ENCODE measurements around the gene DPH1. TPM values are rescaled to one million over a fixed set of nuclear protein-coding genes. Genes with fewer than 3 reads are reported as not detected.

The DPH1 gene
- total RNA-seq, 4 donors from 2014 or later: 36.8 to 53.1 (median 37.6) TPM

- TF ChIP-seq CTCF (IDR thresholded peaks at IDR 0.05): no peak
- no peak for ATAC-seq (ENCODE audit: low FRiP score)
These were observed 13.8 kb downstream of the DPH1 start for GRCh38 chr17:2043785-2044184.

GRCh38 chr17:2044263-2044894, 14.4 kb downstream of the DPH1 start:
- no peak for DNase-seq (ENCODE audit: low spot score)
- no peak for TF ChIP-seq CTCF (IDR thresholded peaks at IDR 0.05)
- ATAC-seq (ENCODE audit: low FRiP score): no peak

More at GRCh38 chr17:2043785-2044184, 13.8 kb downstream of the DPH1 start:
- no peak for DNase-seq (ENCODE audit: low spot score)

- DNase-seq (ENCODE audit: low spot score) (no peak), ATAC-seq (ENCODE audit: low FRiP score) (no peak)
- no peak for TF ChIP-seq CTCF (IDR thresholded peaks at IDR 0.05)
These were observed 17.6 kb downstream of the DPH1 start for GRCh38 chr17:2047590-2047989.

GRCh38 chr17:2048805-2049204, 18.9 kb downstream of the DPH1 start:
- TF ChIP-seq CTCF (IDR thresholded peaks at IDR 0.05): no peak
- DNase-seq (ENCODE audit: low spot score) (no peak), ATAC-seq (ENCODE audit: low FRiP score) (no peak)

- peak; percentile 81 for DNase-seq (ENCODE audit: low spot score)
- TF ChIP-seq CTCF (IDR thresholded peaks at IDR 0.05): no peak
- peak; percentile 45 for ATAC-seq (ENCODE audit: low FRiP score)
These were observed 19.7 kb downstream of the DPH1 start for GRCh38 chr17:2049333-2050299.

- ATAC-seq (ENCODE audit: low FRiP score) (peak; percentile 25), DNase-seq (ENCODE audit: low spot score) (no peak)
- TF ChIP-seq CTCF (IDR thresholded peaks at IDR 0.05): no peak
These were observed 20.5 kb downstream of the DPH1 start for GRCh38 chr17:2050300-2051060.

All from omental fat pad (tissue), 4 donors.